ENCODE data around the gene MBTPS1.
A peak's percentile ranks its signal among the peaks of the same experiment; 100 is the strongest.

Gene MBTPS1

DNA sequence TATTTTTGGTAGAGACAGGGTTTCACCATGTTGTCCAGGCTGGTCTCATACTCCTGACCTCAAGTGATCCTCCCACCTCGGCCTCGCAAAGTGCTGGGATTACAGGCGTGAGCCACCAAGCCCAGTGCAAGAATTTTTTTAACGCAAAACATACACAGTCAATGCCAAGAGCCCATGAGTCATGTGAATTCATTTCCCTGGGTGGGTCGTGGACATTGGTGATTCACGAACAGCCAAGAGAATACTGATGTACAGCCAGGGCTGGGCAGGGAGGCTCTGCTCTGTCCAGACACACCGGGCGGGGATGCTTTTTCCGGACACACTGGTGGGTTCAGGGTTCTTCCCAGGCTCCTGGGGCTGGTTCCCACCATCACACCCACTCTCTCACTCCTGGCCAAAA lies 91.9 kb downstream of the MBTPS1 start:
- no peak for TF ChIP-seq ZNF565 (CRISPR knock-in tag; conservative IDR thresholded peaks at IDR 0.05; ENCODE audit: low read depth)
- TF ChIP-seq OSR1 (CRISPR knock-in tag; IDR thresholded peaks at IDR 0.05), result no peak
- no peak for TF ChIP-seq ZC3H10 (CRISPR knock-in tag; IDR thresholded peaks at IDR 0.05)
- peak; percentile 82 for ATAC-seq

DNA sequence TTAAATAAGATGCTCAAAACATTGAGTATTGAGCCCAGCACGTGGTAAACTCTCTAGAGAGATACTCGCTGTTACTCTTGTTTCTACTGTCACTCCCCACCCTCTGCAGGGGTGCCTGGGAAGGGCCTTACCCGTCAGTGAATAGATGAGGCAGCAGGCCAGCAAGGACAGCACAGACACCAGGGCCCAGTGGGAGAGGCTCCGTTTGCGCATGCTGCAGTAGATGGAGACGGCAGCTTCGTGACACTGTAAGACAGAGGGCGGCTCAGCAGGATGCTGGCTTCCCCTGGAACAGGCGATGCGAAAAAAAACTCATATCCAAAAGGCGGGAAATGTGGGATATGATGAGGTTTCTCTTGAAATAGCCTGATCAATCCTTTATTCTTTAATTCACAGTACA lies 94.1 kb downstream of the MBTPS1 start:
- ATAC-seq, result no peak
- no peak for TF ChIP-seq BACH2 (CRISPR knock-in tag; IDR thresholded peaks at IDR 0.05; ENCODE audit: borderline replicate concordance)
- TF ChIP-seq GLIS3 (CRISPR knock-in tag; IDR thresholded peaks at IDR 0.05), result no peak
- TF ChIP-seq PATZ1 (CRISPR knock-in tag; IDR thresholded peaks at IDR 0.05; ENCODE audit: borderline replicate concordance), result no peak
- TF ChIP-seq CREB5 (CRISPR knock-in tag; IDR thresholded peaks at IDR 0.05; ENCODE audit: low read depth), result no peak

DNA sequence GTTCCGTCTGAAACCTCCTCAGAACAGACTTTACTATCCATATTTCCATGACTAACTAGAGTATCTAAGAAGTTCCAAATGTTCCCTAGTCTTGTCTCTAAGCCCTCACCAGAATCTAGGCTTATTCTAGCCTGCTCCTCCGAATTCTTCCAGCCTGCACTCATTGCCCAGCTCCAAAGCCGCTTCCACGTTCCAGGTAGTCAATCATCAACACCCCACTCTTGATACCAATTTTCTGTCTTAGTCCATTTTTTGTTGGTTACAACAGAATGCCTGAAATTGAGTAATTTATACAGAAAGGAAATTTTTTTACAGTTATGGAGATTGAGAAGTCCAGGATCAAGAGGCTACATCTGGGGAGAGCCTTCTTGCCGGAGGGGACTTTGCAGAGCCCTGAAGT lies 95.3 kb downstream of the MBTPS1 start:
- TF ChIP-seq ZFP3 (CRISPR knock-in tag; IDR thresholded peaks at IDR 0.05) (no peak), ZC3H10 (CRISPR knock-in tag; IDR thresholded peaks at IDR 0.05) (no peak), ARNTL (CRISPR knock-in tag; IDR thresholded peaks at IDR 0.05; ENCODE audit: borderline replicate concordance, low read depth) (no peak), RARB (CRISPR knock-in tag; IDR thresholded peaks at IDR 0.05) (no peak), TSHZ2 (CRISPR knock-in tag; IDR thresholded peaks at IDR 0.05) (no peak), SNAI2 (CRISPR knock-in tag; IDR thresholded peaks at IDR 0.05) (no peak), ZFP30 (CRISPR knock-in tag; IDR thresholded peaks at IDR 0.05) (no peak), PPARA (CRISPR knock-in tag; IDR thresholded peaks at IDR 0.05; ENCODE audit: borderline replicate concordance) (no peak), TCF4 (CRISPR knock-in tag; IDR thresholded peaks at IDR 0.05; ENCODE audit: borderline replicate concordance) (no peak), BACH2 (CRISPR knock-in tag; IDR thresholded peaks at IDR 0.05; ENCODE audit: borderline replicate concordance) (no peak), ZNF565 (CRISPR knock-in tag; conservative IDR thresholded peaks at IDR 0.05; ENCODE audit: low read depth) (no peak), OSR1 (CRISPR knock-in tag; IDR thresholded peaks at IDR 0.05) (no peak), GLIS3 (CRISPR knock-in tag; IDR thresholded peaks at IDR 0.05) (no peak), TOX (CRISPR knock-in tag; IDR thresholded peaks at IDR 0.05; ENCODE audit: borderline replicate concordance) (no peak)
- no peak for ATAC-seq

DNA sequence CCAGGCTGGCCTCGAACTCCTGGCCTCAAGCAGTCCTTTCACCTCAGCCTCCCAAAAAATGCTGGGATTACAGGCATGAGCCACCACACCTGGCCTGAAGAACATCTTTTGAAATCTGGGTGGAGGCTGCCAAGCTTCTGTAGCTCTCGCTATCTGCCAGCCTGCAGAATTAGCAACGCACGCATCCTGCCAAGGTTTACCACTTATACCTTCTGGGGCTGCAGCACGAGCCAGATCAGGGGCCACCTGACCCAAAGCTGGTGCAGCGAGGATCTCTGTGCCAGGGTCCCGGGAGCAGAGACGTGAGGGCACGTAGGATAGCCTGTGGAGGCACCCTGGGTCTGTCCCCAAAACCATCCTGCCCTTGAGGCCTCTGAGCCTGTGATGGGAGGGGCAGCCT lies 96.4 kb downstream of the MBTPS1 start:
- TF ChIP-seq TOX (CRISPR knock-in tag; IDR thresholded peaks at IDR 0.05; ENCODE audit: borderline replicate concordance), result no peak
- TF ChIP-seq GLIS3 (CRISPR knock-in tag; IDR thresholded peaks at IDR 0.05), result no peak
- ATAC-seq, result no peak

DNA sequence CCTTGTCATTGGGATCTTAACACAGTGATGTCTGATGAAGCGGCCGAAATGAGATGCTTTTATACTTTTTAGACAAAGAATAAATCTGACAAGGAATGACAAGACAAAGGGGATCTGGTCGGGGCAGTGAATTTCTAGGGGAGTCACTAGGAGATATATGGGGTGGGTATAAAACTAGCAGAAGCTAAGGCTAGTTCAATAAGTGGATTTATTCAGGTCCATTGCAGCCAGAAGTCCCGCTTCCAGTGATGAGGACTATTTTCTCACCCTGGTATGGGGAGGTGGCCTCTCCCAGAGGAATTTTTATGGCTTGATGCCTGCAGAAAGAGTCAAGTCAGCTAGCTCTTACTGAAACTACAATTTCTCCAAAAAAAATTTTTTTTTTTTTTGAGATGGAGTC lies 98.0 kb downstream of the MBTPS1 start:
- no peak for TF ChIP-seq ARNTL (CRISPR knock-in tag; IDR thresholded peaks at IDR 0.05; ENCODE audit: borderline replicate concordance, low read depth)
- no peak for TF ChIP-seq TSHZ2 (CRISPR knock-in tag; IDR thresholded peaks at IDR 0.05)
- no peak for TF ChIP-seq SNAI2 (CRISPR knock-in tag; IDR thresholded peaks at IDR 0.05)
- TF ChIP-seq GLIS3 (CRISPR knock-in tag; IDR thresholded peaks at IDR 0.05), result no peak
- no peak for TF ChIP-seq ZC3H10 (CRISPR knock-in tag; IDR thresholded peaks at IDR 0.05)
- no peak for TF ChIP-seq CSRNP3 (CRISPR knock-in tag; IDR thresholded peaks at IDR 0.05)
- no peak for TF ChIP-seq ISL1 (CRISPR knock-in tag; IDR thresholded peaks at IDR 0.05)
- no peak for TF ChIP-seq OSR1 (CRISPR knock-in tag; IDR thresholded peaks at IDR 0.05)
- no peak for TF ChIP-seq PPARA (CRISPR knock-in tag; IDR thresholded peaks at IDR 0.05; ENCODE audit: borderline replicate concordance)
- ATAC-seq, result no peak
